Germinal center (tissue), 1 donor: Measurements from ENCODE around the gene CEACAM7.

Source experiments
- DNase-seq: peaks from one replicate; pipeline ENCODE4 v3.0.0; 2012; ENCODE audit warnings: mixed read lengths, low spot score

CEACAM7 gene

DNA sequence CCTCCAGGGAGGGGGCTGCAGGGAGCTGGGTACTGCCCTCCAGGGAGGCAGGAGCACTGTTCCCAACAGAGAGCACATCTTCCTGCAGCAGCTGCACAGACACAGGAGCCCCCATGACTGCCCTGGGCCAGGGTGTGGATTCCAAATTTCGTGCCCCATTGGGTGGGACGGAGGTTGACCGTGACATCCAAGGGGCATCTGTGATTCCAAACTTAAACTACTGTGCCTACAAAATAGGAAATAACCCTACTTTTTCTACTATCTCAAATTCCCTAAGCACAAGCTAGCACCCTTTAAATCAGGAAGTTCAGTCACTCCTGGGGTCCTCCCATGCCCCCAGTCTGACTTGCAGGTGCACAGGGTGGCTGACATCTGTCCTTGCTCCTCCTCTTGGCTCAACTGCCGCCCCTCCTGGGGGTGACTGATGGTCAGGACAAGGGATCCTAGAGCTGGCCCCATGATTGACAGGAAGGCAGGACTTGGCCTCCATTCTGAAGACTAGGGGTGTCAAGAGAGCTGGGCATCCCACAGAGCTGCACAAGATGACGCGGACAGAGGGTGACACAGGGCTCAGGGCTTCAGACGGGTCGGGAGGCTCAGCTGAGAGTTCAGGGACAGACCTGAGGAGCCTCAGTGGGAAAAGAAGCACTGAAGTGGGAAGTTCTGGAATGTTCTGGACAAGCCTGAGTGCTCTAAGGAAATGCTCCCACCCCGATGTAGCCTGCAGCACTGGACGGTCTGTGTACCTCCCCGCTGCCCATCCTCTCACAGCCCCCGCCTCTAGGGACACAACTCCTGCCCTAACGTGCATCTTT, 12.5 kb upstream of the CEACAM7 start:
- DNase-seq: no peak

- DNase-seq: no peak
Measured at GRCh38 chr19:41699968-41700323, 11.9 kb upstream of the CEACAM7 start.

DNA sequence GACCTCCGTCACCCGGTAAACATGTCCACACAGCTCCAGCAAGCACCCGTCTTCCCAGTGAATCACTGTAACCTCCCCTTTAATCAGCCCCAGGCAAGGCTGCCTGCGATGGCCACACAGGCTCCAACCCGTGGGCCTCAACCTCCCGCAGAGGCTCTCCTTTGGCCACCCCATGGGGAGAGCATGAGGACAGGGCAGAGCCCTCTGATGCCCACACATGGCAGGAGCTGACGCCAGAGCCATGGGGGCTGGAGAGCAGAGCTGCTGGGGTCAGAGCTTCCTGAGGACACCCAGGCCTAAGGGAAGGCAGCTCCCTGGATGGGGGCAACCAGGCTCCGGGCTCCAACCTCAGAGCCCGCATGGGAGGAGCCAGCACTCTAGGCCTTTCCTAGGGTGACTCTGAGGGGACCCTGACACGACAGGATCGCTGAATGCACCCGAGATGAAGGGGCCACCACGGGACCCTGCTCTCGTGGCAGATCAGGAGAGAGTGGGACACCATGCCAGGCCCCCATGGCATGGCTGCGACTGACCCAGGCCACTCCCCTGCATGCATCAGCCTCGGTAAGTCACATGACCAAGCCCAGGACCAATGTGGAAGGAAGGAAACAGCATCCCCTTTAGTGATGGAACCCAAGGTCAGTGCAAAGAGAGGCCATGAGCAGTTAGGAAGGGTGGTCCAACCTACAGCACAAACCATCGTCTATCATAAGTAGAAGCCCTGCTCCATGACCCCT, 11.3 kb upstream of the CEACAM7 start:
- no peak for DNase-seq

DNA sequence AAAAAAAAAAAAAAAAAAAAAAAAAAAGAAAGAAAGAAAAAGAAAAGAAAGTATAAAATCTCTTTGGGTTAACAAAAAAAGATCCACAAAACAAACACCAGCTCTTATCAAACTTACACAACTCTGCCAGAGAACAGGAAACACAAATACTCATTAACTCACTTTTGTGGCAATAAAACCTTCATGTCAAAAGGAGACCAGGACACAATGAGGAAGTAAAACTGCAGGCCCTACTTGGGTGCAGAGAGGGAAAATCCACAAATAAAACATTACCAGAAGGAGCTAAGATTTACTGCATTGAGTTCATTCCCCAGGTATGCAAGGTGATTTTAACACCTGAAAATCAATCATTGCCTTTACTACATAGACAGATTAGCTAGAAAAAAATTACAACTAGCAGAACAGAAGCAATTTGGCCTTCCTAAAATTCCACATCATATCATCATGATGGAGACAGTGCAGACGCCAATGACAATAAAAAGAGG, 10.7 kb upstream of the CEACAM7 start:
- no peak for DNase-seq

- DNase-seq: no peak
Measured at GRCh38 chr19:41697198-41697855, 9.3 kb upstream of the CEACAM7 start.

DNA sequence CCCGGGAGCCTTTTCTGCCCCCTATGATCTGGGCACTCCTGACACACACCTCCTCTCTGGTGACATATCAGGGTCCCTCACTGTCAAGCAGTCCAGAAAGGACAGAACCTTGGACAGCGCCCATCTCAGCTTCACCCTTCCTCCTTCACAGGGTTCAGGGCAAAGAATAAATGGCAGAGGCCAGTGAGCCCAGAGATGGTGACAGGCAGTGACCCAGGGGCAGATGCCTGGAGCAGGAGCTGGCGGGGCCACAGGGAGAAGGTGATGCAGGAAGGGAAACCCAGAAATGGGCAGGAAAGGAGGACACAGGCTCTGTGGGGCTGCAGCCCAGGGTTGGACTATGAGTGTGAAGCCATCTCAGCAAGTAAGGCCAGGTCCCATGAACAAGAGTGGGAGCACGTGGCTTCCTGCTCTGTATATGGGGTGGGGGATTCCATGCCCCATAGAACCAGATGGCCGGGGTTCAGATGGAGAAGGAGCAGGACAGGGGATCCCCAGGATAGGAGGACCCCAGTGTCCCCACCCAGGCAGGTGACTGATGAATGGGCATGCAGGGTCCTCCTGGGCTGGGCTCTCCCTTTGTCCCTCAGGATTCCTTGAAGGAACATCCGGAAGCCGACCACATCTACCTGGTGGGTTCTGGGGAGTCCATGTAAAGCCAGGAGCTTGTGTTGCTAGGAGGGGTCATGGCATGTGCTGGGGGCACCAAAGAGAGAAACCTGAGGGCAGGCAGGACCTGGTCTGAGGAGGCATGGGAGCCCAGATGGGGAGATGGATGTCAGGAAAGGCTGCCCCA, 8.5 kb upstream of the CEACAM7 start:
- DNase-seq: no peak

DNA sequence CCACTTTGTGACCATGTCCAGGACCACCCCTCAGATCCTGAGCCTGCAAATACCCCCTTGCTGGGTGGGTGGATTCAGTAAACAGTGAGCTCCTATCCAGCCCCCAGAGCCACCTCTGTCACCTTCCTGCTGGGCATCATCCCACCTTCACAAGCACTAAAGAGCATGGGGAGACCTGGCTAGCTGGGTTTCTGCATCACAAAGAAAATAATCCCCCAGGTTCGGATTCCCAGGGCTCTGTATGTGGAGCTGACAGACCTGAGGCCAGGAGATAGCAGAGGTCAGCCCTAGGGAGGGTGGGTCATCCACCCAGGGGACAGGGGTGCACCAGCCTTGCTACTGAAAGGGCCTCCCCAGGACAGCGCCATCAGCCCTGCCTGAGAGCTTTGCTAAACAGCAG, 7.7 kb upstream of the CEACAM7 start:
- no peak for DNase-seq

DNA sequence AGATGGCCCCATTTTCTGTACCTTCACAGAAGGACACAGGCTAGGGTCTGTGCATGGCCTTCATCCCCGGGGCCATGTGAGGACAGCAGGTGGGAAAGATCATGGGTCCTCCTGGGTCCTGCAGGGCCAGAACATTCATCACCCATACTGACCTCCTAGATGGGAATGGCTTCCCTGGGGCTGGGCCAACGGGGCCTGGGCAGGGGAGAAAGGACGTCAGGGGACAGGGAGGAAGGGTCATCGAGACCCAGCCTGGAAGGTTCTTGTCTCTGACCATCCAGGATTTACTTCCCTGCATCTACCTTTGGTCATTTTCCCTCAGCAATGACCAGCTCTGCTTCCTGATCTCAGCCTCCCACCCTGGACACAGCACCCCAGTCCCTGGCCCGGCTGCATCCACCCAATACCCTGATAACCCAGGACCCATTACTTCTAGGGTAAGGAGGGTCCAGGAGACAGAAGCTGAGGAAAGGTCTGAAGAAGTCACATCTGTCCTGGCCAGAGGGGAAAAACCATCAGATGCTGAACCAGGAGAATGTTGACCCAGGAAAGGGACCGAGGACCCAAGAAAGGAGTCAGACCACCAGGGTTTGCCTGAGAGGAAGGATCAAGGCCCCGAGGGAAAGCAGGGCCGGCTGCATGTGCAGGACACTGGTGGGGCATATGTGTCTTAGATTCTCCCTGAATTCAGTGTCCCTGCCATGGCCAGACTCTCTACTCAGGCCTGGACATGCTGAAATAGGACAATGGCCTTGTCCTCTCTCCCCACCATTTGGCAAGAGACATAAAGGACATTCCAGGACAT, 7.0 kb upstream of the CEACAM7 start:
- DNase-seq: no peak

DNA sequence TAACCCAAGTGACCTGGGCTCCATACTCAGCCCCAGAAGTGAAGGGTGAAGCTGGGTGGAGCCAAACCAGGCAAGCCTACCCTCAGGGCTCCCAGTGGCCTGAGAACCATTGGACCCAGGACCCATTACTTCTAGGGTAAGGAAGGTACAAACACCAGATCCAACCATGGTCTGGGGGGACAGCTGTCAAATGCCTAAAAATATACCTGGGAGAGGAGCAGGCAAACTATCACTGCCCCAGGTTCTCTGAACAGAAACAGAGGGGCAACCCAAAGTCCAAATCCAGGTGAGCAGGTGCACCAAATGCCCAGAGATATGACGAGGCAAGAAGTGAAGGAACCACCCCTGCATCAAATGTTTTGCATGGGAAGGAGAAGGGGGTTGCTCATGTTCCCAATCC, 6.1 kb upstream of the CEACAM7 start:
- no peak for DNase-seq

GRCh38 chr19:41691268-41691970, 3.3 kb upstream of the CEACAM7 start:
- peak; percentile 35 for DNase-seq

DNA sequence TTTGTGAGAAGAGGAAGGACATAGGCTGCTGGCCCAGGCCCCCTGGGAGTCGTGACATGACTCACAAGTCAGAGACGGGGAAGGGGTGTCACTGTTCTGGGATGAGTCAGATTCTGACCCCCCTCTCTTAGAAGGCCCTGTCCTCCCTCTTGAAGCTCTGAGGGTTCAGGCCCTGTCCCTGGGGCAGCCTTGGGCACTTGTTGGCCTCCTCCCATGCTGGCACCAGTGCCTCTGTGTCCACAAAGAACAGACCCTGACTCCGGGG, 2.7 kb upstream of the CEACAM7 start:
- DNase-seq: no peak

GRCh38 chr19:41689993-41690800, 2.1 kb upstream of the CEACAM7 start:
- DNase-seq: no peak

GRCh38 chr19:41688687-41689086, 617 bp upstream of the CEACAM7 start:
- no peak for DNase-seq

DNA sequence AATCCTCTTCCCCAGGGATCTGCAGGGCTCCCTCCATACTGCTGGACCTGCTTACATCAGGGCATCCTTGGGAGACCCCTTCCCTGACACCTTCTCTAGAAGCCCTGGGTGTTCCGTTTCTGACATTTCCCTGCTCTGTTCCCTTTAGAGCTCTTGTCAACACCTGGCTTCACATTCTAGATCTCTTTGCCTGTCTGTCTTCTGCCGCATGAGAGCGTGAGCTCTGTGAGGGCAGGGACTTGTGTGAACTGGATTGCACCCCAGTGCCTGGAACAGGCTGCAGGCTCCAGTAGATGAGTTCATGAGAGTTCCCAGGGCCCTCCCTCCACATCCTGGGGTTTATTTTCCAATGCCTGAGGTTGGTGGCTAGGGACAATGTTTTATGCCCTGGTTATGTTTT, 651 bp downstream of the CEACAM7 start:
- no peak for DNase-seq

DNA sequence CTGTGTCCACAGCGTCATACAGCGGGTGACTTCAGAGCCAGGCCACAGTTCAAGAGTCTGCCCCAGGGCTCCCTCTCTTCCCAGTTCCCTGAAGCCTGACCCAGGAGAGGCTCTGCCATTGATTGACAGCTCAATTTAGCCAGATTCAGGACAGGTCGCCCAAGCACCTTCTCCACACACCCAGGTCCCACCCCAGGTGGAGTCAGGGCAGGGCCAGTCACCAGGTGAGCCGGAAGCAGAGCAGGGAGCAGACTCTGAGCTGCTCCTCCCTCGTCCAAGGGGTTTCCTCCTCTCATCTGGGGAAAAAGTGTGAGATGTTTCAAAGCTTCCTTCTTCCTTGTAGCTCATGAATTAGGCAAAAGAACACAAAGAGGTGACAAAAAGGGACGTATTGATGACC, 5.6 kb downstream of the CEACAM7 start:
- no peak for DNase-seq

- DNase-seq: no peak
Measured at GRCh38 chr19:41671486-41671885, 16.6 kb downstream of the CEACAM7 start.

DNA sequence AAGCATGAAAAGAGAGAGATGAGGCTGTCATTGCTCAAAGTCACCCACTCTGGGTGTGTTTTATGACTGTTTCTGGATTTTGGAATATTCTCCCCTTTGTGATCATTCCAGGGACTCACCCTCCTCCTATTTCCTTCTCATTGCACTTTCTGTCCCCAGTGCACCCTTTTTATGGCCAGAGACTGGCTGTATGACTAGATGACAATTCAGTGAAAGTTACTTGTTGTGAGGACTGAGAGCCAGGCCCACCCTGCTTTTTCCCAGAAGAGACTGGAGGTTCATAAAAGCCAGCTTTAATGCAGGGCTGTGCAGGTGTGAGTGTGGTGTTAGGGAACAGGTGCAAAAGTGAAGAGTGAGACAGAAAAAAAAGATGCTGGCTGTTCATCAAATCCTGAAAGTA, 17.3 kb downstream of the CEACAM7 start:
- DNase-seq: no peak

DNA sequence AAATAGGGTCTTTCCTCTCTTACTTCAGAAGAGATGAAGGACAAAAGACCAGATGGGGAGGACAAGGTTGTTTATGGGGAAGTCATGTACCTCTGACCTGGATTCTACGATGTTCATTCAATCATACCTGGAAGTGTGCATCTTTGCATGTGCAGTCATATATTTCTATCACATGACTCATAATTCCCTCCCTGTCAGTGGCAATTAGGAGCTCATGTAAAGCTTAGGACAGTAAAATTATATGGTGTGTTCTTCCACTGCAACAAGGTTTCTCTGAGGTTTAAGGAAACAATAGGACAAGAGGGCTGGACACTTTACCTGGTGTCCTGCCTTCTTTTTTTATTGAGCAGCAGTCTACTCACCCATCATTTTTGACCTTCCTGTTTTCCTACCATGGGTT, 19.8 kb downstream of the CEACAM7 start:
- DNase-seq: no peak

- DNase-seq: no peak
Measured at GRCh38 chr19:41666075-41666474, 22.0 kb downstream of the CEACAM7 start.

DNA sequence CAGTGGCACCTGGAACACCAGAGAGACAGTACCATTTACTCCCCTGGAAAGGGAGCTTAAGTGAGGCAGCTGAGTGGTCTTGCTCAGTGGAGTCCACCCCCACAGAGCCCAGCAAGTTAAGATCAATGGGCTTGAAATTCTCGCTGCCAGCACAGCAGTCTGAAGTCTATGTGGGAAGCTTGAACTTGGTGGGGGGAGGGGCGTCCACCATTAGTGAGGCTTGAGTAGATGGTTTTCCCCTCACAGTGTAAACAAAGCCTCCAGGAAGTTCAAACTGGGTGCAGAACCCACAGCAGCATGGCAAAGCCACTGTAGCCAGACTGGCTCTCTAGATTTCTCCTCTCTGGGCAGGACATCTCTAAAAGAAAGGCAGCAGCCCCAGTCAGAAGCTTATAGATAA, 30.9 kb downstream of the CEACAM7 start:
- no peak for DNase-seq
